ENCODE measurements around the gene GPC5. TPM values are rescaled to one million over a fixed set of nuclear protein-coding genes. Genes with fewer than 3 reads are reported as not detected.

The GPC5 gene
- total and polyA plus RNA-seq, 2 of the 8 experiments (the other 6 are each of a cell fraction or from before 2014, with no cell fraction given) = 0.20 to 0.39 TPM

GRCh38 chr13:92158346-92158745 is 759.9 kb downstream of the GPC5 start:
- Histone ChIP-seq H4K5ac (ENCODE audit: insufficient read length, low read depth, low read length) (no peak overlapping the region), H2BK5ac (ENCODE audit: low read depth, low read length) (no peak overlapping the region), H2AFZ (ENCODE audit: low read length) (no peak overlapping the region), H3K4me3 (ENCODE audit: extremely low read depth in 1 of 4, insufficient read depth in 2 of 4, low read depth in 3 of 4, low read length in 4 of 4) (no peak overlapping the region), H4K8ac (ENCODE audit: extremely low read depth, insufficient read depth, low read length) (no peak overlapping the region), H3K23me2 (ENCODE audit: low read depth, low read length) (no peaks in the 10 kb centered on the region), H2BK12ac (ENCODE audit: low read depth, low read length) (no peak overlapping the region), H3K27ac (ENCODE audit: low read depth, low read length) (no peak overlapping the region), H3K18ac (ENCODE audit: extremely low read depth, low read length) (no peak overlapping the region), H4K91ac (replicated peaks; ENCODE audit: insufficient read length, low read length) (no peak overlapping the region), H3K4ac (replicated peaks; ENCODE audit: insufficient read length, low read depth, low read length) (no peak overlapping the region), H2BK15ac (ENCODE audit: low read length) (no peak overlapping the region), H3K9ac (replicated peaks in 1 of 4; ENCODE audit: extremely low read depth in 1 of 4, low read depth in 3 of 4, low read length in 3 of 4) (no peak overlapping the region), H3K9me3 (ENCODE audit: insufficient read depth in 2 of 2, low read depth in 1 of 2, low read length in 1 of 2) (0 out of 4 replicates have a peak, but pooled peaks cover 0 to 2% of the 10 kb centered on the region in 2 experiments), H3K56ac (replicated peaks; ENCODE audit: insufficient read length, low read depth, low read length) (no peak overlapping the region), H2AK5ac (ENCODE audit: low read depth, low read length) (no peak overlapping the region), H3K79me2 (ENCODE audit: control insufficient read depth in 1 of 2, insufficient read depth in 2 of 2, low read length in 2 of 2) (no peaks in the 10 kb centered on the region), H3K14ac (ENCODE audit: insufficient read length) (no peak overlapping the region), H4K20me1 (replicated peaks in 1 of 2; ENCODE audit: control insufficient read depth in 1 of 2, insufficient read depth in 2 of 2, low read length in 2 of 2) (no peaks in the 10 kb centered on the region), H3K79me1 (ENCODE audit: low read depth, low read length) (no peaks in the 10 kb centered on the region), H2BK120ac (replicated peaks; ENCODE audit: low read depth, low read length) (no peak overlapping the region), H2BK20ac (ENCODE audit: low read length) (no peak overlapping the region), H3K27me3 (replicated peaks in 1 of 4; ENCODE audit: control insufficient read depth in 3 of 4, extremely low read depth in 1 of 4, insufficient read depth in 3 of 4, low read length in 3 of 4) (no peaks in the 10 kb centered on the region), H3K4me2 (ENCODE audit: insufficient read depth in 1 of 2, low read depth in 2 of 2, low read length in 2 of 2) (no peak overlapping the region), H3K23ac (ENCODE audit: insufficient read length) (no peak overlapping the region), H3K4me1 (replicated peaks in 1 of 4; ENCODE audit: control insufficient read depth in 3 of 4, insufficient read depth in 4 of 4, low read length in 3 of 4) (no peaks in the 10 kb centered on the region), H3K36me3 (ENCODE audit: control insufficient read depth in 2 of 4, insufficient read depth in 4 of 4, low read length in 3 of 4) (no peaks in the 10 kb centered on the region)
- 98% methylated on average over 3 of the region's 3 CpGs; no CpG with 5 or more reads in 1 of the 2 experiments for WGBS, 2 experiments (ENCODE audit: extremely low coverage in 1 of 2, insufficient coverage in 1 of 2, insufficient read length in 1 of 2, insufficient replicate concordance in 2 of 2, low coverage in 1 of 2, low lambda C conversion rate in 2 of 2, missing lambda C conversion rate in 1 of 2)
- DNase-seq (ENCODE audit: low read depth in 1 of 2, low spot score in 2 of 2) (no peak), FAIRE-seq (no peak)
- POLR2A ChIA-PET (ENCODE audit: partially characterized antibody) = no interaction called here
- CTCF ChIA-PET (ENCODE audit: partially characterized antibody) = no interaction called here
- TF ChIP-seq TBP (IDR thresholded peaks at IDR 0.05; ENCODE audit: low read depth, low read length) = no peak
- no peak for TF ChIP-seq BACH1 (IDR thresholded peaks at IDR 0.05; ENCODE audit: low read length)
- no peak for TF ChIP-seq MAFK (IDR thresholded peaks at IDR 0.05; ENCODE audit: low read depth, low read length)
- TF ChIP-seq SRF (IDR thresholded peaks at IDR 0.05; ENCODE audit: low read depth, low read length) = no peak
- TF ChIP-seq KDM4A (IDR thresholded peaks at IDR 0.05; ENCODE audit: low read depth, low read length, severe bottlenecking) = no peak
- no peak for TF ChIP-seq JUN (IDR thresholded peaks at IDR 0.05; ENCODE audit: low read depth, low read length)
- no peak for TF ChIP-seq TAF7 (optimal IDR thresholded peaks at IDR 0.05; ENCODE audit: borderline replicate concordance, low read depth, low read length)
- TF ChIP-seq TAF1 (IDR thresholded peaks at IDR 0.05; ENCODE audit: low read depth, low read length) = no peak
- TF ChIP-seq CTBP2 (IDR thresholded peaks at IDR 0.05; ENCODE audit: borderline replicate concordance, insufficient read depth, insufficient read length, low read length) = no peak
- no peak for TF ChIP-seq POU5F1 (IDR thresholded peaks at IDR 0.05; ENCODE audit: low read depth, low read length)
- no peak for TF ChIP-seq KDM1A (IDR thresholded peaks at IDR 0.05; ENCODE audit: borderline replicate concordance, low read length)
- no peak for TF ChIP-seq NANOG (IDR thresholded peaks at IDR 0.05; ENCODE audit: insufficient read depth, low read depth, low read length, poor library complexity, severe bottlenecking)
- no peak for TF ChIP-seq CBX8 (IDR thresholded peaks at IDR 0.05; ENCODE audit: borderline replicate concordance, low read depth, low read length)

All from H1 (cell line).